Stimulated activated CD8-positive, alpha-beta memory T cell treated with anti-CD3 and anti-CD28 coated beads, Interleukin-12 subunit alpha, Interleukin-12 subunit beta, amount 100 ng/mL, for 24 hours (primary cell): Measurements from ENCODE around the gene KDM8.

Experiments
- DNase-seq: peaks from one replicate; pipeline ENCODE4 v3.0.0-alpha.2; 2020; ENCODE audit errors: extremely low read depth

Gene KDM8

GRCh38 chr16:27215660-27216059, 12.3 kb downstream of the KDM8 start:
- no peak for DNase-seq

- DNase-seq = no peak
These were observed 13.1 kb downstream of the KDM8 start for GRCh38 chr16:27216297-27216885.

DNA sequence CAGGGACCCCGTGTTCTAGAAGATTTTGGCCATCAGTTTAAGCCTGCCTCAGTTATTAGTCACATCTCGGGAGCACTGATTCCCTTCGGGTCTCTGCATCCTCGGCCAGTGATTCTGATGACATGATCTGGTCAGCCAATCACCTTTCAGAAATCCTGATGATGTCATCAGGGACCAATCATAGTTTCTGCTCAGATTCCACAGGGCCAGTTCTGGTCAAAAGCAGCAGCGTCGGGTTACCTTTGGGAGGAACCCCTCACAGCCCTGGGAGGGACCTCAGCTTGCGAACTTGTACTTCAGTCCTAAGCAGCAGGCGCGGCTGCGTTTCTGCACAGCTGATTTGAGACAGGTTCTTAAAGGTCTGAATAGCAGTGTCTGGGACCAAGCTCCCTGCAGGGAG, 13.9 kb downstream of the KDM8 start:
- no peak for DNase-seq

GRCh38 chr16:27218756-27219155, 15.4 kb downstream of the KDM8 start:
- DNase-seq = no peak

DNA sequence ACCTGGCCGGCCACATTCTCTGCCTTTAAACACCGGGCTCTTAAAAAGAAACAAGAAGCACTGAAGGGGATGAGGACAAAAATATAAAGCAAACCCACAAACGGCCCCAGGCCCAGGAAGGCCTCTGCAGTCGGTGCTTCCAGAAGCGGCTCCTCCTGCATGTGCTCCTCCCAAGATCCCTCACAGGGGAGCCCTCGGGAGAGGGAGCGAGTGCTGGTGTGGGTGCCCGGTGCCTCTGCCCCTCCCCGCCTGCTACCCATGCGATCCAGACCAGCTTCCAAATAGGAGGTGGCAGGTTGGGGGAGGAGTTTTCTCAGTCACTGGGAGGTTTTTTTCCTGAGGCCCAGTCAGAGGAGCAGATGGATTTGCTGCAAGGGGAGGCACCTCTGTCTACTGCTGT, 15.8 kb downstream of the KDM8 start:
- DNase-seq = no peak

DNA sequence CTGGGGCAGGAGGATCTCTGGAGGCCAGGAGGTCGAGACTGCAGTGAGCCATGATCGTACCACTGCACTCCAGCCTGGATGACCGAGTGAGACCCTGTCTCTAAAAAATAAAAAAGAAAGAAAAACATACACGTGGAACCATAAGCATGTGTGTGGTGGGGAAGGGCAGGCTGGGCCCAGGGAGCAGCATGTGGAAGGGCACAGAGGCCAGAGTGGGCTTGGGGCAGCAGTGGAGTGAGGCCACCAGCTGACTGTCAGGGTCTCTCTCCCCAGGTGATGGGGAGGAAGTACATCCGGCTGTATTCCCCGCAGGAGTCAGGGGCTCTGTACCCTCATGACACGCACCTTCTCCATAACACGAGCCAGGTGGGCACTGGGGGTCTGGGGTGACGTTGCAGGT, 16.8 kb downstream of the KDM8 start:
- no peak for DNase-seq

GRCh38 chr16:27220527-27220926, 17.2 kb downstream of the KDM8 start:
- no peak for DNase-seq

GRCh38 chr16:27220991-27221390, 17.7 kb downstream of the KDM8 start:
- no peak for DNase-seq

DNA sequence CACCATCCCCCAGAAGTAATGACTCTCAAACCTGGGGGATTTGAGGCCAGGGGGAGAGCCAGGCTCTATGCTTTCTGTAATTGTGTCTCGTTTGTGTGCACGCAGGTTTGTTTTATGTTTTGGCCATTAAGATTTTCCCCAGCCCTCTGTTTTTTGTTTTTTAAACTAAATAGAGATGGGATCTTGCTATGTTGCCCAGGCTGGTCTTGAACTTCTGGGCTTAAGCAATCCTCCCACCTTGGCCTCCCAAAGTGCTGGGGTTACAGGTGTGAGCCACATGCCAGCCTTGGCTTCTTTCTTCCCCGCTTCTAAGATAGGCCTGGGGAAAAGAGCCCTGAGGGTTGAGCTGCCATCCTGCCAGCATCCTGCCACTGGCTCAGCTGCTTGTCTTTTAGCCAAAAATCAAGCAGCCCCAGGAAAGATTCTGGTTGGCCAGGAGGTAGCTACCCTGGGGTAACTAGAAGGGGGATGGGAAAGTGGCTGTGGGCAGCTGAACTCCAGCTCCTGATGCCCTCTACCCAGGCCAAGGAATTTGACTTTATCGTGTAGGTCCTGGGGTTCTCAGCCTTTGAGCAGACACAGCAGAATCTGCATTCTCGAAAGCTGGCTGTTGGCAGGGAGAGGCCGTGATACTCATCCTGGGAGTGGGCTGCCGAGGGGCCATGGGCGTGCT, 18.4 kb downstream of the KDM8 start:
- no peak for DNase-seq

GRCh38 chr16:27222249-27223225, 19.2 kb downstream of the KDM8 start:
- no peak for DNase-seq

DNA sequence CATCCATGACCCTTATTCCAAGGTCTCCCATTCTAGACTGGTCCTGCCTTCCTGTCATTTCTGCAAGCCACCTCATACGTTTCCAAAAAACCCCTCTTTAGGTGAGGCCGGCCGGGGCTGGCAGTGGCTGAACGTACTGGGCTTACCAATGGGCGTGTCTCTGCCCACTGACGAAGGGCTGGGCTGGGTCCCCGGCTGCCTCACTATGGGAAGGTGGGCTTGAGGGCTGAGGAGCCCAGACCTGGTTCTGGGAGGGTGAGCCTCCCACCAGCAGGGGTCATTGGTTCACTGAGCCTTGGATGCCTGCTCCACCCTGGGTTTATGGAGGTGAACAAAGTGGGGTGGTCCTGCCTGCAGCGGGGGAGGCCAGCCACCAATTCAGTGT, 19.9 kb downstream of the KDM8 start:
- DNase-seq = no peak

DNA sequence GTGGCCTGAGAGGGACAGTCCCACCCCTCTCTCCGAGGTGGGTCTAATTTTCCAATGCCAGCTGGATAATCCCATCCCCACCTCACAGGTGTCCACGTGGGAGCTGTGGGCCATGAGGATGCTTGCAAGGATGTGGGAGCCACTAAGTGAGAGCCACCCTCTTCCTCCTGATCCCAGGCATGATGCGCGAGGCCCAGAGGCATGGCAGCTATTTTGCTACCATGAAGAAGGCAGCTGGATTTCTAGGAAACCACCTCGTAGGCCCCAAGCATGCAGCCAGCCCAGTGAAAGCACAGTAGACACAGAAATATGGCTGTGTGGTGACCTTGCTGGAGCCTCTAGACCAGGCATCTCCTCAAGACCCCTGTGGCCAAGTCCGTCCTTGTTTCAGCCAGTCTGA, 20.4 kb downstream of the KDM8 start:
- DNase-seq = no peak

DNA sequence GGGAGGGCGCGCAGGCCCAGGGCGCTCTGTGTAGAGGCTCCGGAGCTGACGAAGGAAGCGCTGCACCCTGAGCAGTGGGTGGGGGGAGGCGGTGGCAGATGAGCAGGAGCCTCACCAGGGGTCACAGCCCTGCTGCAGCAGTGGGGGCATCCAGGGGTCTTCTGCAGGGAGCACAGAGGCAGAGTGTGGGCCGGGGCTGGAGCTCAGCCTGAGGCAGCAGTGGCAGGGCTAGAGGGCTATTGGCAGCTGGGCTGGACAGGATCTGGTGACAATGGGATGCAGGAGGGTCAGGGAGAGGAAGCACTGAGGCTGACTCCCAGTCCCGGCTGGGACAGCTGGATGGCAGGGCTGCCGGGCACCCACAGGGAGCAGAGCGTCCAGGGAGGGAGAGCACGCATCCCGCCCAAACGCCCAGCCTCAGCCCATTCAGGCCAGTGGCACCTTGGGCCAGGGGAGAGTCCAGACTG, 21.0 kb downstream of the KDM8 start:
- no peak for DNase-seq

DNA sequence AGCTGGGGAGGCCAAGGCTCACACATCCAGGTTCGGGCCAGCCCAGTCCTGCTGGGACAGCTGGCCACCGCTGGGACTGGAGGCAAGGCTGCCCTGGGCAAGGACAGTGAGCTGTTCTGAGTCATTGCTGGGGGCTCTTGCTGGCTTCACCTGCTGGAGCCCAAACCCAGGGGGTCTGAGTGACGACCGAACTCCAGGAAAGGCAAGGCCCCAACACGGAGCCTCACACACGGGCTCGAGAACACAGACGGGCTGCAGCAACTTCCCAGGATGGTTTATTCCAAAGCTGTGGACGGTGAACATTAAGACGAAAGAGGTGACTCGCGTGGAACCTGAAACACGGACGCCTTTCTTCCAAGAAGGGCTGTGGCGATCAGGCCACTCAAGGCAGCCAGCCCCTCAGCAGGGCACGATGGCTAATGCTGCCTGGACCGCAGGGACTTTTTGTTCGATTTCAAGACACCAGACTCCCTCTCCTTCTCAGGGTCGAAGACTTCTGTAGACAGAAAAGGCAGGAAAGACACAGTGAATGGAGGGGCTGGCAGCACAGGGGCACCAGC, 21.5 kb downstream of the KDM8 start:
- DNase-seq = no peak

- DNase-seq = no peak
These were observed 22.4 kb downstream of the KDM8 start for GRCh38 chr16:27225536-27226360.

DNA sequence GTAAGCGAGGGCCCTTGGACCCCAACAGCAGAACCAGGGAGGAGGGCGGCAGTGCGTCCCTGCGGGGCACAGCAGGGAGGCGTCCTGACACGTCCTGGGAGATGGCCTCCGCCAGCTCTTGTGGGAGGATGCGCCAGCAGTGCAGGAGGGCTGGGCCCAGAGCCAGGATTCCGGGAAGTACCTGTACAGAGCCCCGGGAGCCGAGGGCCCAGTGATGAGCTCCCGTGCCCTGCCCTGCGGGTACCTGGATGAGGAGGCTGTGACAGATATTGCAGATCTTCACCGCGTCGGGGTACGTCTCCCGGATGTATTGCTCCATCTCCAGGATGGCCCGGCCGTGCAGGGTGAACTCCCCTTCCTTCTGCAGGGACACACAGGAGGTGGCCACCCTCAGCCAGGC, 23.1 kb downstream of the KDM8 start:
- no peak for DNase-seq

DNA sequence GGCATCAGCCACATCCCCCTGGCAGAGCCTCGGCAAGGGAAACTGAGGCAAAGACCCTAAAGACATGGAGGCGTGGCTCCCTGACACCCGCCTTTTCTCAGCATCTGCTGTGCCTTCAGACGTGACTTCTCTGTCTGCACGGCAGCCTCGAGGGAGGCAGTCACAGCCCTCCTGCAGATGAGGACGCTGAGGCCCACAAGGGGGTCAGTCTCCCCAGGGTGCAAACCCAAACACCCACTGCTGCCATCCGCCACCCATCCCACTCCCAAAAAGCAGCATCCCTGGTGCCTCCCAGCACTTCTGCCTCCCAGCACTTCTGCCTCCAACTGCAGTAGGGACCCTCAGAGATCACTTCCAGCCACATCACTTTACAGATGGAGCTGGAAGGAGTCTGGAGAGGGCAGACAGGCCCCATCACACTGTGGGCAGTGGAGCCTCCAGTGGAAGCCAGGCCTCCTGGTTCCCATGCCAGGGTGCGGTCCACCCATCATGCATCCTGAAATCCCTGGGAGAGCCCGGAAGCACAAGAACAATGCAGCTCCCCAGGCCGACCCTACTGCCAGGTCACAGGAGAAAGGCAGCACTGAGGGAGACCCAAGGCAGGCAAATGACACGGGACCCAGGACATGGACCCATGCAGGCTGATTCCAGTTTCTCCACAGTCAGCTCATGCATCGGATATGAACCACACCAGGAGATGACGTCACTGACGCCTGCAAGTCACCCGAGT, 23.8 kb downstream of the KDM8 start:
- DNase-seq = no peak

DNA sequence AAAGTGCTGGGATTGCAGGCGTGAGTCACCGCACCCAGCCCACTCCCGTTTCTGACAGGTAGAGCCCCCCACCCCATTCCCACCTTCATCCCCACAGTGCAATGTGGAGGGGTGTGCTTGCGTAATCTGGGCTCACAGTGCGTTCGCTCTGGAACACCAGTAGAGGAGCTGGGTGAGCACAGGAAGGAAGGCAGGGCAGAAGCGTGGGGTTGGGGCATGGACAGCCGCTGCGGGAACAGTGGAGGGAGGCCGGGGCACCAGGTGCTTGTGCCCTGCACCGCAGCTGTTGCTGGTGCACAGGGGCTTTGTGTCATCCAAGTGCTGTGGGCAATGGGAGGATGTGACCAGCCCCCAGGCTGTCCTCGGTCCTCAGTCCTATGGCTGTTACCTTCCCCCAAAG, 24.7 kb downstream of the KDM8 start:
- DNase-seq = no peak

GRCh38 chr16:27228621-27229501, 25.5 kb downstream of the KDM8 start:
- no peak for DNase-seq
